ENCODE results near the gene NUP93.

Gene NUP93

DNA sequence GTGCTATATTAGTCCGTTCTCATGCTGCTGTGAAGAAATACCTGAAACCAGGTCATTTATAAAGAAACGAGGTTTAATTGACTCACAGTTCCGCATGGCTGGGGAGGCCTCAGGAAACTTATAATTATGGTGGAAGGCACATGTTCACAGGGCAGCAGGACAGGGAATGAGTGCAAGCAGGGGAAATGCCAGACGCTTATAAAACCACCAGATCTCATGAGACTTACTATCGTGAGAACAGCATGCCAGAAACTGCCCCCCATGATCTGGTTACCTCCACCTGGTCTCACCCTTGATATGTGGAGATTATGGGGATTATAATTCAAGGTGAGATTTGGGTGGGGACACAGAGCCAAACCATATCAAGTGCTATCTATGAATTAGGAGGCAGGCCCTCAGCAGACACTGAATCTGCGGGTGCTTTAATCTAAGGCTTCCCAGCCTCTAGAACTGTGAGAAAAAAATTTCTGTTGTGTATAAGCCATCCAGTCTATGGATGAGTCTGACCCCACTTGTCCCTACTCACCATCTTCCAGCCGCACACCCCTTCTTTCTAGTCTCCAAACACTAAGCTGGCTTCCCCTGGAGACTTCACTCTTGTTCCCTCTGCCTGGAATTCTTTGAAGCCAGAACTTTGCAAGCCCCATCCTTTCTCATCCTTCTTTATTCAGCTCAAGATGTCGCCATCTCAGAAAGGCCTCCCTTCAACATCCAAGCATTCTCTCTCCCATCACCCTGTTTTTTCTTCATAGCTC lies 772 bp upstream of the NUP93 start:
- POLR2A ChIA-PET (ENCODE audit: low non-redundant PET), result no interaction called here
- DNase-seq (ENCODE audit: low spot score), result no peak
- H3K27ac ChIP-seq, result peak overlapping the region; percentile 81
- TF ChIP-seq, protein P1, sequence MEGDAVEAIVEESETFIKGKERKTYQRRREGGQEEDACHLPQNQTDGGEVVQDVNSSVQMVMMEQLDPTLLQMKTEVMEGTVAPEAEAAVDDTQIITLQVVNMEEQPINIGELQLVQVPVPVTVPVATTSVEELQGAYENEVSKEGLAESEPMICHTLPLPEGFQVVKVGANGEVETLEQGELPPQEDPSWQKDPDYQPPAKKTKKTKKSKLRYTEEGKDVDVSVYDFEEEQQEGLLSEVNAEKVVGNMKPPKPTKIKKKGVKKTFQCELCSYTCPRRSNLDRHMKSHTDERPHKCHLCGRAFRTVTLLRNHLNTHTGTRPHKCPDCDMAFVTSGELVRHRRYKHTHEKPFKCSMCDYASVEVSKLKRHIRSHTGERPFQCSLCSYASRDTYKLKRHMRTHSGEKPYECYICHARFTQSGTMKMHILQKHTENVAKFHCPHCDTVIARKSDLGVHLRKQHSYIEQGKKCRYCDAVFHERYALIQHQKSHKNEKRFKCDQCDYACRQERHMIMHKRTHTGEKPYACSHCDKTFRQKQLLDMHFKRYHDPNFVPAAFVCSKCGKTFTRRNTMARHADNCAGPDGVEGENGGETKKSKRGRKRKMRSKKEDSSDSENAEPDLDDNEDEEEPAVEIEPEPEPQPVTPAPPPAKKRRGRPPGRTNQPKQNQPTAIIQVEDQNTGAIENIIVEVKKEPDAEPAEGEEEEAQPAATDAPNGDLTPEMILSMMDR (conservative IDR thresholded peaks at IDR 0.05; ENCODE audit: low read depth), result no peak
- CTCF ChIA-PET, result interaction anchor here (0.5 to 0.6 kb wide), 2 partner anchors 200 to 301 kb away, joined by 3 to 4 read pairs; no protein-coding TSS in a partner anchor

- TF ChIP-seq, protein P1 (conservative IDR thresholded peaks at IDR 0.05; ENCODE audit: low read depth), result no peak
- POLR2A ChIA-PET (ENCODE audit: low non-redundant PET), result no interaction called here
- no peak overlapping the region for H3K27ac ChIP-seq
- no peak for DNase-seq (ENCODE audit: low spot score)
- CTCF ChIA-PET, result no interaction called here
These were observed 2.4 kb downstream of the NUP93 start for GRCh38 chr16:56732366-56732765.

- ChIA-PET POLR2A (ENCODE audit: low non-redundant PET) (no interaction called here), CTCF (no interaction called here)
- no peak overlapping the region for H3K27ac ChIP-seq
- no peak for DNase-seq (ENCODE audit: low spot score)
- TF ChIP-seq, protein P1 (conservative IDR thresholded peaks at IDR 0.05; ENCODE audit: low read depth), result no peak
These were observed 2.9 kb downstream of the NUP93 start for GRCh38 chr16:56732832-56733231.

DNA sequence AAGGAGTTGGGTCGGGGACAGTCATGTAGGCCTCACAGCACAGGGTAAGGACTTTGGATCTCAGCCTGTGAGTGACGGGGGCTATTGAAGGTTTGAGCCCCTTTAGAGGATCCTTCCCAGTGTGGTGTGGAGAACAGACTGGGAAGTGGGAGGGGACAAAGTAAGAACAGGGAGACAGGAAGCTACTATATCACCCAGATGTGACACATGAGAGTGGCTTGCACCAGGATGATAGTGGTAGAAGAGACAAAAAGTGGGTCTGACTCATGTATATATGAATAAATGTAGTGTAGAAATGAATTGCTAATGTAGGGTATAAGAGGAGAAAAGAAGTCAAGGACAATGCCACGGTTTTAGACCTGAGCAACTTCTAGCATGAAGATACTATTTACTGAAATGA lies 4.5 kb downstream of the NUP93 start:
- CTCF ChIA-PET, result interaction anchor here (0.6 kb wide), 1 partner anchor 72 kb away, joined by 3 read pairs; no protein-coding TSS in a partner anchor
- H3K27ac ChIP-seq, result no peak overlapping the region
- POLR2A ChIA-PET (ENCODE audit: low non-redundant PET), result no interaction called here
- TF ChIP-seq, protein P1 (conservative IDR thresholded peaks at IDR 0.05; ENCODE audit: low read depth), result no peak
- DNase-seq (ENCODE audit: low spot score), result no peak

DNA sequence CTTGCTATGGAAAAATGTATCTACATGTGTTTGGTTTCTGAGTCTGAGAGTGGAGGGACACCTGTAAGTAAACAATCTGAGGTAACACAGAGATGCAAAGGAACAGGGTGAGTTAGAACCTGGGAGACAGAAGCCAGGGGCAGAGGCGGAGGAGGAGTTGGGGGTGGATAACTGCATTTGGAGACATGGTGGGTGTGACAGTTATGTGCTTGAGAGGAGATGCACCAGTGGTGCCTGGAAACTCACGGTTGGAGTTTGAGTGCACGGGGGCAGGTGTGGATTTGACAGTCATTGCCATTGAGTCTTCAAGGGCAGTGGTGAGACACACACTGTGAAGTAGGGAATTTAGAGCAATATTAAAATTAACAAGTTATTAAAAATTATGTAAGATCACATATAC lies 6.5 kb downstream of the NUP93 start:
- CTCF ChIA-PET, result no interaction called here
- TF ChIP-seq, protein P1 (conservative IDR thresholded peaks at IDR 0.05; ENCODE audit: low read depth), result no peak
- POLR2A ChIA-PET (ENCODE audit: low non-redundant PET), result no interaction called here
- H3K27ac ChIP-seq, result no peak overlapping the region
- no peak for DNase-seq (ENCODE audit: low spot score)

DNA sequence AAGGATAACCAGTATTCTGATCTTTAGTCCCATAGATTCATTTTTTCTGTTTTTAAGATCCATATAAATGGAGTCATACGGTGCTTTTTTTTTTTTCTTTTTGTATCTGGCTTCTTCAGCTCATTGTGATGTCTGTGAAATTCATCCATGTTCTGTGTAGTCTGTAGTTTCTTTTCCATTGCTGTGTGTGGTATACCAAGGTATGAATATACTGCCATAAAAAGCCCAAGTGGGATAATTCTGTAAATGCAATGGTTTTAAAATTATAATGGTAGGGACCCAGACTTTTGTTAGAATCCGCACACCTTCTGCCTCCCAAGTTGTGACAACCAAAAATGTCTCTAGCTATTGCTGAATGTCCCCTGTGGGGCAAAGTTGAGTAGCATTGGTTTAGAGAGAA lies 7.6 kb downstream of the NUP93 start:
- no peak overlapping the region for H3K27ac ChIP-seq
- POLR2A ChIA-PET (ENCODE audit: low non-redundant PET), result no interaction called here
- CTCF ChIA-PET, result interaction anchor here (0.8 kb wide), 1 partner anchor 52 kb away, joined by 4 read pairs; no protein-coding TSS in a partner anchor
- TF ChIP-seq, protein P1 (conservative IDR thresholded peaks at IDR 0.05; ENCODE audit: low read depth), result no peak
- no peak for DNase-seq (ENCODE audit: low spot score)

All from RWPE1 (cell line).